H9 (cell line): ENCODE measurements around the gene ST6GALNAC2. TPM values are rescaled to one million over a fixed set of nuclear protein-coding genes. Genes with fewer than 3 reads are reported as not detected.

ENCODE experiments used
- DNase-seq: peaks from one replicate; pipeline ENCODE4 v3.0.0-alpha.2; 2017
- H2AFZ ChIP-seq: one replicate; pipeline ENCODE4 v1.6.1; 2013; ENCODE audit warnings: mild to moderate bottlenecking, low read length, control low read depth, moderate library complexity
- H2AK5ac ChIP-seq: 2 replicates; pipeline ENCODE4 v1.6.1; 2013; ENCODE audit warnings: low read length, control low read depth, mixed read lengths; ENCODE audit not compliant: insufficient read length
- H2BK120ac ChIP-seq: one replicate; pipeline ENCODE4 v1.6.1; 2013; ENCODE audit warnings: low read depth, mild to moderate bottlenecking, low read length, control low read depth, inconsistent platforms; ENCODE audit not compliant: poor library complexity, severe bottlenecking
- H2BK12ac ChIP-seq: 2 replicates; pipeline ENCODE4 v1.6.1; 2013; ENCODE audit warnings: low read length, control low read depth, mixed read lengths, low read depth; ENCODE audit not compliant: insufficient read length
- H2BK15ac ChIP-seq: 2 replicates; pipeline ENCODE4 v1.6.1; 2013; ENCODE audit warnings: low read depth, low read length, control low read depth
- H2BK20ac ChIP-seq: one replicate; pipeline ENCODE4 v1.6.1; 2013; ENCODE audit warnings: low read depth, mild to moderate bottlenecking, low read length, control low read depth, inconsistent platforms; ENCODE audit not compliant: poor library complexity, severe bottlenecking
- H2BK5ac ChIP-seq: 2 replicates; pipeline ENCODE4 v1.6.1; 2013; ENCODE audit warnings: low read length, control low read depth, mixed read lengths; ENCODE audit not compliant: insufficient read length
- H3K14ac ChIP-seq: 2 replicates; pipeline ENCODE4 v1.6.1; 2013; ENCODE audit warnings: low read length, control low read depth; ENCODE audit not compliant: insufficient read depth
- H3K18ac ChIP-seq: 2 replicates; pipeline ENCODE4 v1.6.1; 2013; ENCODE audit warnings: low read depth, mild to moderate bottlenecking, mixed read lengths, low read length, control low read depth; ENCODE audit not compliant: insufficient read length
- H3K23ac ChIP-seq: 2 replicates; pipeline ENCODE4 v1.6.1; 2013; ENCODE audit warnings: low read length, control low read depth, mixed read lengths, low read depth; ENCODE audit not compliant: insufficient read length
- H3K23me2 ChIP-seq: 2 replicates; pipeline ENCODE4 v1.6.1; 2013; ENCODE audit warnings: low read depth, mild to moderate bottlenecking, mixed read lengths, low read length, control low read depth; ENCODE audit not compliant: insufficient read length, poor library complexity, severe bottlenecking
- H3K27ac ChIP-seq: 2 replicates; pipeline ENCODE4 v1.5.1; 2013; ENCODE audit warnings: low read length, control low read depth, mixed read lengths, low read depth; ENCODE audit not compliant: insufficient read length
- H3K27me3 ChIP-seq: 2 replicates; pipeline ENCODE4 v1.6.1; 2013; ENCODE audit warnings: low read length, control low read depth, inconsistent platforms; ENCODE audit not compliant: insufficient read depth
- H3K4ac ChIP-seq: 2 replicates; pipeline ENCODE4 v1.6.1; 2013; ENCODE audit warnings: low read depth, mild to moderate bottlenecking, control low read depth, inconsistent platforms, low read length, moderate library complexity
- H3K4me1 ChIP-seq: 2 replicates; pipeline ENCODE4 v1.6.1; 2013; ENCODE audit warnings: low read length, control low read depth, inconsistent platforms; ENCODE audit not compliant: insufficient read depth
- H3K4me2 ChIP-seq: 2 replicates; pipeline ENCODE4 v1.6.1; 2013; ENCODE audit warnings: low read length, control low read depth, mixed read lengths; ENCODE audit not compliant: insufficient read length, insufficient read depth
- H3K56ac ChIP-seq: 2 replicates; pipeline ENCODE4 v1.6.1; 2013; ENCODE audit warnings: low read depth, mild to moderate bottlenecking, mixed read lengths, low read length, control low read depth; ENCODE audit not compliant: insufficient read length
- H3K79me1 ChIP-seq: 2 replicates; pipeline ENCODE4 v1.6.1; 2013; ENCODE audit warnings: low read depth, mild to moderate bottlenecking, moderate library complexity, low read length, control low read depth, inconsistent platforms; ENCODE audit not compliant: insufficient read depth, poor library complexity, severe bottlenecking
- H3K79me2 ChIP-seq: 2 replicates; pipeline ENCODE4 v1.6.1; 2013; ENCODE audit warnings: low read length, control low read depth, inconsistent platforms; ENCODE audit not compliant: insufficient read depth
- H3K9ac ChIP-seq: 2 replicates; pipeline ENCODE4 v1.6.1; 2013; ENCODE audit warnings: low read length, control low read depth, mixed read lengths; ENCODE audit not compliant: insufficient read length; ENCODE audit errors: extremely low read depth
- H3K9me3 ChIP-seq: one replicate; pipeline ENCODE4 v1.6.1; 2013; ENCODE audit warnings: low read depth, low read length, inconsistent platforms; ENCODE audit not compliant: control insufficient read depth
- H3T11ph ChIP-seq: one replicate; pipeline ENCODE4 v1.6.1; 2013; ENCODE audit warnings: mild to moderate bottlenecking, low read length, control low read depth, inconsistent platforms
- H4K20me1 ChIP-seq: one replicate; pipeline ENCODE4 v1.6.1; 2013; ENCODE audit not compliant: control insufficient read depth, insufficient read length, insufficient read depth
- H4K5ac ChIP-seq: 2 replicates; pipeline ENCODE4 v1.6.1; 2013; ENCODE audit warnings: low read depth, mild to moderate bottlenecking, mixed read lengths, low read length, control low read depth; ENCODE audit not compliant: insufficient read length
- H4K8ac ChIP-seq: replicated peaks from 2 replicates; pipeline ENCODE4 v1.6.1; 2013; ENCODE audit warnings: low read length, control low read depth, mixed read lengths, low read depth; ENCODE audit not compliant: insufficient read length
- H4K91ac ChIP-seq: 2 replicates; pipeline ENCODE4 v1.6.1; 2013; ENCODE audit warnings: low read depth, mild to moderate bottlenecking, moderate library complexity, mixed read lengths, low read length, control low read depth; ENCODE audit not compliant: insufficient read length
- H3K27ac Mint-ChIP-seq, 3 experiments: 2 replicates in 2 of 3; 3 replicates in 1 of 3; pipeline ENCODE4 v1.8.0; 2020 to 2021; ENCODE audit warnings: mixed read lengths in 3 of 3, mild to moderate bottlenecking in 1 of 3, moderate library complexity in 1 of 3
- H3K27me3 Mint-ChIP-seq: 2 replicates; pipeline ENCODE4 v1.8.0; 2021; ENCODE audit warnings: low read depth, mild to moderate bottlenecking, moderate library complexity, mixed read lengths
- H3K36me3 Mint-ChIP-seq, 3 experiments: 2 replicates in 2 of 3; 3 replicates in 1 of 3; pipeline ENCODE4 v1.8.0; 2020 to 2021; ENCODE audit warnings: low read depth in 3 of 3, mixed read lengths in 3 of 3; ENCODE audit not compliant: insufficient read depth in 1 of 3
- H3K4me1 Mint-ChIP-seq, 2 experiments: 2 replicates each; pipeline ENCODE4 v1.8.0; 2020; ENCODE audit warnings: mixed read lengths in 2 of 2
- H3K4me3 Mint-ChIP-seq, 2 experiments: 2 replicates in 1 of 2; 3 replicates in 1 of 2; pipeline ENCODE4 v1.8.0; 2020 to 2021; ENCODE audit warnings: mild to moderate bottlenecking in 2 of 2, mixed read lengths in 2 of 2, moderate library complexity in 1 of 2
- H3K9me3 Mint-ChIP-seq, 2 experiments: 2 replicates in 1 of 2; 3 replicates in 1 of 2; pipeline ENCODE4 v1.8.0; 2020; ENCODE audit warnings: mild to moderate bottlenecking in 2 of 2, mixed read lengths in 2 of 2, moderate library complexity in 1 of 2
- WGBS: extraction: QIAGEN DNeasy Blood & Tissue Kit; methylation state at CpG from one replicate; pipeline ENCODE4 v1.1.7; 2013; ENCODE audit warnings: missing lambda C conversion rate, low lambda C conversion rate, mixed read lengths; ENCODE audit not compliant: insufficient read length; ENCODE audit errors: extremely low coverage; 5-methylcytosine and 5-hydroxymethylcytosine counted together
- total RNA-seq: library from RNA; stranded (reverse); gene quantifications from 2 replicates; pipeline ENCODE4 v1.2.1, GENCODE V29; 2021
- TF ChIP-seq, protein P1 (sequence below): fragments of 200-600 bp; sonication (generic); conservative IDR thresholded peaks from 3 replicates; pipeline ENCODE4 v1.8.0; 2021; ENCODE audit warnings: antibody characterized with exemption, mild to moderate bottlenecking

ST6GALNAC2 gene
- total RNA-seq, 1 experiment from 2014 or later: 0.46 TPM

DNA sequence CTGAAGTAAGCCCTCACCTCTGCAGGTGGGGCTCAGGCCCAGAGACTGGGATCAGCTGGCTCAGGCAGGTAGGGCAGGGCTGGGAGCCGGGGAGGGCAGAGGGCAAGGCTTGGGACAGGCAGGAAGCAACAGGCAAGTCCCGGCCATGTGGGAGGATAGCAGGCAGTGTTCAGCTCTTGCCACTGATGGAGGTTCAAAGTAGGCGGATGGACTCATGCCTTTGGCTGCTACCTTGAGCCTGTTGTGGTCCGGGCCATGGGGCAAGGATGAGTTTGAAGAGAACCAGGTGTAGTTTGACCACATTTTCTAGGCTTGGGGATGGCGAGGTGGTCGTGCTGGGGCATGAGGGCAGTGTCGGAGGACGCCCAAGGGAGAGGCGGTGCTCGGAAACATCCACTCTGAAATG is 43.1 kb downstream of the ST6GALNAC2 start:
- TF ChIP-seq, protein P1, sequence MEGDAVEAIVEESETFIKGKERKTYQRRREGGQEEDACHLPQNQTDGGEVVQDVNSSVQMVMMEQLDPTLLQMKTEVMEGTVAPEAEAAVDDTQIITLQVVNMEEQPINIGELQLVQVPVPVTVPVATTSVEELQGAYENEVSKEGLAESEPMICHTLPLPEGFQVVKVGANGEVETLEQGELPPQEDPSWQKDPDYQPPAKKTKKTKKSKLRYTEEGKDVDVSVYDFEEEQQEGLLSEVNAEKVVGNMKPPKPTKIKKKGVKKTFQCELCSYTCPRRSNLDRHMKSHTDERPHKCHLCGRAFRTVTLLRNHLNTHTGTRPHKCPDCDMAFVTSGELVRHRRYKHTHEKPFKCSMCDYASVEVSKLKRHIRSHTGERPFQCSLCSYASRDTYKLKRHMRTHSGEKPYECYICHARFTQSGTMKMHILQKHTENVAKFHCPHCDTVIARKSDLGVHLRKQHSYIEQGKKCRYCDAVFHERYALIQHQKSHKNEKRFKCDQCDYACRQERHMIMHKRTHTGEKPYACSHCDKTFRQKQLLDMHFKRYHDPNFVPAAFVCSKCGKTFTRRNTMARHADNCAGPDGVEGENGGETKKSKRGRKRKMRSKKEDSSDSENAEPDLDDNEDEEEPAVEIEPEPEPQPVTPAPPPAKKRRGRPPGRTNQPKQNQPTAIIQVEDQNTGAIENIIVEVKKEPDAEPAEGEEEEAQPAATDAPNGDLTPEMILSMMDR: no peak
- Histone ChIP-seq H3K9ac (no peak overlapping the region), H3K4ac (no peak overlapping the region), H3K23ac (no peak overlapping the region), H3K4me1 (peaks cover 2% of the 10 kb centered on the region; the same call in 1 of the 2 replicates), H3K27ac (no peak overlapping the region), H4K20me1 (peaks cover 4% of the 10 kb centered on the region), H2AFZ (no peak overlapping the region), H3K4me2 (no peak overlapping the region), H3K18ac (no peak overlapping the region), H3K23me2 (peaks cover 7% of the 10 kb centered on the region), H3K27me3 (peaks cover 13% of the 10 kb centered on the region; the same call in 1 of the 2 replicates), H3K79me2 (no peaks in the 10 kb centered on the region), H3T11ph (no peak overlapping the region), H2BK20ac (no peak overlapping the region), H3K79me1 (no peaks in the 10 kb centered on the region), H3K56ac (no peak overlapping the region), H4K91ac (no peak overlapping the region), H2BK5ac (no peak overlapping the region), H2AK5ac (no peak overlapping the region), H3K9me3 (no peaks in the 10 kb centered on the region), H2BK12ac (no peak overlapping the region), H4K5ac (no peak overlapping the region), H4K8ac (no peak overlapping the region), H2BK120ac (no peak overlapping the region), H3K14ac (no peak overlapping the region; the same call in 1 of the 2 replicates), H2BK15ac (no peak overlapping the region)
- Mint-ChIP-seq H3K27ac (peak overlapping the region in 1 of 3 experiments; percentile 56; a peak in 1 of 7 replicates), H3K36me3 (no peaks in the 10 kb centered on the region), H3K27me3 (peaks cover 37% of the 10 kb centered on the region), H3K9me3 (no peaks in the 10 kb centered on the region), H3K4me3 (0 out of 5 replicates have a peak overlapping the region, but pooled peaks of 1 of the 2 experiments have one; percentile 2), H3K4me1 (peaks cover 31 to 45% of the 10 kb centered on the region in 2 experiments)
- no peak for DNase-seq
- WGBS: no CpG with 5 or more reads among the region's 10 CpGs
